GM12864 (cell line): Measurements from ENCODE around the gene KCNN3.
"Not testable (repeated sequence)": the region's sequence is repeated elsewhere in the genome, so short reads cannot be mapped to it uniquely, and the experiment has no call there.

Source experiments
- DNase-seq: peaks from one replicate; pipeline ENCODE4 v3.0.0-alpha.2; 2011; ENCODE audit warnings: low read depth
- H3K4me3 ChIP-seq: 2 replicates; pipeline ENCODE4 v1.5.1; 2011; ENCODE audit warnings: mild to moderate bottlenecking, low read depth, low read length, control low read depth
- TF ChIP-seq, protein P1 (sequence below): IDR thresholded peaks from 2 replicates; pipeline ENCODE4 v1.5.1; 2011; ENCODE audit warnings: low read depth, mild to moderate bottlenecking, moderate library complexity, low read length, control low read depth, inconsistent platforms; ENCODE audit errors: missing control alignments

The KCNN3 gene

GRCh38 chr1:154686507-154686906 is 183.6 kb downstream of the KCNN3 start:
- TF ChIP-seq, protein P1, sequence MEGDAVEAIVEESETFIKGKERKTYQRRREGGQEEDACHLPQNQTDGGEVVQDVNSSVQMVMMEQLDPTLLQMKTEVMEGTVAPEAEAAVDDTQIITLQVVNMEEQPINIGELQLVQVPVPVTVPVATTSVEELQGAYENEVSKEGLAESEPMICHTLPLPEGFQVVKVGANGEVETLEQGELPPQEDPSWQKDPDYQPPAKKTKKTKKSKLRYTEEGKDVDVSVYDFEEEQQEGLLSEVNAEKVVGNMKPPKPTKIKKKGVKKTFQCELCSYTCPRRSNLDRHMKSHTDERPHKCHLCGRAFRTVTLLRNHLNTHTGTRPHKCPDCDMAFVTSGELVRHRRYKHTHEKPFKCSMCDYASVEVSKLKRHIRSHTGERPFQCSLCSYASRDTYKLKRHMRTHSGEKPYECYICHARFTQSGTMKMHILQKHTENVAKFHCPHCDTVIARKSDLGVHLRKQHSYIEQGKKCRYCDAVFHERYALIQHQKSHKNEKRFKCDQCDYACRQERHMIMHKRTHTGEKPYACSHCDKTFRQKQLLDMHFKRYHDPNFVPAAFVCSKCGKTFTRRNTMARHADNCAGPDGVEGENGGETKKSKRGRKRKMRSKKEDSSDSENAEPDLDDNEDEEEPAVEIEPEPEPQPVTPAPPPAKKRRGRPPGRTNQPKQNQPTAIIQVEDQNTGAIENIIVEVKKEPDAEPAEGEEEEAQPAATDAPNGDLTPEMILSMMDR = no peak
- DNase-seq = no peak
- H3K4me3 ChIP-seq = no peak overlapping the region

GRCh38 chr1:154683820-154684219 is 186.3 kb downstream of the KCNN3 start:
- H3K4me3 ChIP-seq = no peak overlapping the region
- TF ChIP-seq, protein P1 = no peak
- no peak for DNase-seq

DNA sequence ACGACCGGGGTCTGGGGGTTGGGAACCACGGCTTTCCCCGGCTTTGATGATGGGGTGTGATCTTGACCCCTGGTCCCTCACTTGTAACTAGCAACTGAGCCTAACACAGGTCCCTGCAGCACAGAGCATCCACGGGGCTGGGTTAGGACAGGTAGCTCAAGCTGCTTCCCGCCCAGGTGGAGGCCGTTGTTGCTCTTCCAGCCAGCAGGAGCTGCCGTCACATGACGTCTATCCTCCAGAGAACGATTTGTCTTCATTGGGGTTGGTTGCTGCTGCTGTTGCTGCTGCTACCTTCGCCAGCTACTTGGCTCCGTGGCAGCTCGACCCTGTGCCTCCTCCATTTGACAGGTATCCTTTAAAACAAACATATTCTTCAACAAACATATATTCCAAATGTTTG is 187.8 kb downstream of the KCNN3 start:
- no peak overlapping the region for H3K4me3 ChIP-seq
- TF ChIP-seq, protein P1 = no peak
- no peak for DNase-seq

DNA sequence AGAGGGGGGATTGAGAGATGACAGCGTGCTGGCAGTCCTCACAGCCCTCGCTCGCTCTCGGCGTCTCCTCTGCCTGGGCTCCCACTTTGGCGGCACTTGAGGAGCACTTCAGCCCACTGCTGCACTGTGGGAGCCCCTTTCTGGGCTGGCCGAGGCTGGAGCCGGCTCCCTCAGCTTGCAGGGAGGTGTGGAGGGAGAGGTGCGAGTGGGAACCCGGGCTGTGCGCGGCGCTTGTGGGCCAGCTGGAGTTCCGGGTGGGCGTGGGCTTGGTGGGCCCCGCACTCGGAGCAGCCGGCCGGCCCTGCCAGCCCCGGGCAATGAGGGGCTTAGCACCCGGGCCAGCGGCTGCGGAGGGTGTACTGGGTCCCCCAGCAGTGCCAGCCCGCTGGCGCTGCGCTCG is 192.2 kb downstream of the KCNN3 start:
- H3K4me3 ChIP-seq, DNase-seq: not testable (repeated sequence)

DNA sequence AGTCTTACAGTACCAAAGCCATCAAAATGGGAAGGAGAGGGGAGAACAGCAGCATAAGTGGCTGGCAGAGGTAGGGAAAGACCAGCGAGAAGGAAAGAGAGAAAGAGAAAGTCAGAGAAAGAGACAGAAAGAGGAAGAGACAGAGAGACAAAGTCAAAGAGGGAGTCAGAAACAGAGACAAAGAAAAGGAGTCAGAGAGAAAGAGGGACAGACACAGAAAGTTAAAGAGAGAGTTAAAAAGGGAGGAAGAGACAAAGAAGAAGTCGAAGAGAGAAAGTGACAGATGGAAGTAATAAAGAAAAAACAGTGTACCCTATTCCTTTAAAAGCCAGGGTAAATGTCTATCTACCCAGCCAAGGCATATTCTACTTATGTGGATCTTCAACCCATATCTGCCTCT is 193.2 kb downstream of the KCNN3 start:
- not testable (repeated sequence) for DNase-seq

DNA sequence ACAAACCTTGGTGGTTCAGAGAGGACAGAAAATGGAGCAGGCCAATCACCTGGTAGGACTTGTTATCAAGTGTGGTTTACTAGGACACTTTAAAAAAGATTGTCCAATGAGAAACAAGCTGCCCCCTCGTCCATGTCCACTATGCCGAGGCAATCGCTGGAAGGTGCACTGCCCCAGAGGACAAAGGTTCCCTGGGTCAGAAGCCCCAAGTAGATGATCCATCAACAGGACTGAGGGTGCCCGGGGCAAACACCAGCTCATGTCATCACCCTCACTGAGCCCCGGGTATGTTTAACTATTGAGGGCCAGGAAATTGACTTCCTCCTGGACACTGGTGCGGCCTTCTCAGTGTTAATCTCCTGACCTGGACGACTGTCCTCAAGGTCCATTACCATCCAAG is 195.6 kb downstream of the KCNN3 start:
- not testable (repeated sequence) for H3K4me3 ChIP-seq, DNase-seq

More for the DNA sequence above, 193.2 kb downstream of the KCNN3 start:
- not testable (repeated sequence) for H3K4me3 ChIP-seq

GRCh38 chr1:154672245-154672644 is 197.8 kb downstream of the KCNN3 start:
- DNase-seq, H3K4me3 ChIP-seq: not testable (repeated sequence)

GRCh38 chr1:154671412-154671811 is 198.7 kb downstream of the KCNN3 start:
- not testable (repeated sequence) for DNase-seq, H3K4me3 ChIP-seq

- not testable (repeated sequence) for H3K4me3 ChIP-seq, DNase-seq
Observed at GRCh38 chr1:154670310-154671270, 199.5 kb downstream of the KCNN3 start.

DNA sequence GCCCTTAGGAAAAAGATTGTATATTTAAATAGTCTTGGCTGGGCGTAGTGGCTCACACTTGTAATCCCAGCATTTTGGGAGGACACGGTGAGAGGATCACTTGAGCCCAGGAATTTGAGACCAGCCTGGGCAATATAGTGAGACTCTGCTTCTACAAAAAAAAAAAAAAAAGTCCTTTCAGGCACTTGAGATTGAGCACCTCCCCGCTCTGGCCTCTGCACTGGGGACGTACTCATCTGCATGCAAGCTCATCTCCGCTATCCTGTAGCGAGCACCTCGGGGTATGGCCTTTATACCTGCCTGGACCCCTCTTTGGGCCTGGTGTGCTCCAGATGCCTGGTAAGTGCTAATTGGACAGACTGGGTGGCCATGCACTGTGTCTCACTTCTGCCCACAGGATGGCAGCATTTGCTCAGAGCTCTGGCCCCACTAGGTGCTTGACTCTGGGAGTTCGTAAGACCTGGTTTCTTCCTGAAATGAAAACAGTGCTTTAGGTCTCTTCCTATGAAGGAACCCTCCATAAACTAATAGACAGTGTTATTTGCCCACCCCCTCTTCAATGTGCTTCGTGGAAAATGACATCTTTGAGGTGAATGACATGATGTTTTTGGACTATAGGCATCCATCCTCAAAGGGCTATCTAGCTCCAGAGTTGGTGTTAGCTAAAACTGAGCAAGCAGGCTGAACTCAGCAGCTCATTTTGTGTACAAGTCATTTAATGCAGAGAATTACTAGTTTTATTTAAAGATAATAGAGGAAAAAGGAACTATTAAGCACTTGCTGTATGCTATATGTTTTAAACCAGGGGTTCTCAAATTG is 200.4 kb downstream of the KCNN3 start:
- no peak overlapping the region for H3K4me3 ChIP-seq
- TF ChIP-seq, protein P1 = peak; percentile 85
- DNase-seq = peak; percentile 66
